Uterus (tissue), 2 donors: ENCODE data around the gene OCEL1.

Experiments used
- CTCF ChIP-seq, 4 experiments: fragments of 200-600 bp in 2 of 4; fragments of 450-650 bp in 2 of 4; sonication (generic) in 2 of 4; IDR thresholded peaks; one replicate each; pipeline ENCODE4 v1.5.1; 2016 to 2019; ENCODE audit warnings: antibody characterized with exemption in 4 of 4, mild to moderate bottlenecking in 2 of 4, moderate library complexity in 1 of 4
- POLR2A ChIP-seq, 2 donors: fragments of 450-650 bp; IDR thresholded peaks; one replicate each; pipeline ENCODE4 v1.6.1; 2016; ENCODE audit warnings: antibody characterized with exemption in 2 of 2, mild to moderate bottlenecking in 1 of 2, moderate library complexity in 1 of 2

- TF ChIP-seq CTCF (IDR thresholded peaks at IDR 0.05) (no peak), POLR2A (IDR thresholded peaks at IDR 0.05) (no peak)
These were observed 9.9 kb upstream of the OCEL1 start for GRCh38 chr19:17216058-17216670.
